OCI-LY1 (cell line): ENCODE measurements around the gene AP5S1.

Source experiments
- EZH2 ChIP-seq: fragments of 200-600 bp; sonication (generic), shearing (Covaris generic); IDR thresholded peaks from 2 replicates; pipeline ENCODE4 v1.8.0; 2017; ENCODE audit warnings: borderline replicate concordance, mixed run types, mild to moderate bottlenecking, antibody characterized with exemption, low read length, moderate library complexity, mixed read lengths
- TF ChIP-seq, protein P1 (sequence below): fragments of 200-600 bp; sonication (generic), shearing (Covaris generic); IDR thresholded peaks from 2 replicates; pipeline ENCODE4 v1.5.1; 2017; ENCODE audit warnings: mild to moderate bottlenecking, antibody characterized with exemption, low read length, moderate library complexity, mixed read lengths

DNA sequence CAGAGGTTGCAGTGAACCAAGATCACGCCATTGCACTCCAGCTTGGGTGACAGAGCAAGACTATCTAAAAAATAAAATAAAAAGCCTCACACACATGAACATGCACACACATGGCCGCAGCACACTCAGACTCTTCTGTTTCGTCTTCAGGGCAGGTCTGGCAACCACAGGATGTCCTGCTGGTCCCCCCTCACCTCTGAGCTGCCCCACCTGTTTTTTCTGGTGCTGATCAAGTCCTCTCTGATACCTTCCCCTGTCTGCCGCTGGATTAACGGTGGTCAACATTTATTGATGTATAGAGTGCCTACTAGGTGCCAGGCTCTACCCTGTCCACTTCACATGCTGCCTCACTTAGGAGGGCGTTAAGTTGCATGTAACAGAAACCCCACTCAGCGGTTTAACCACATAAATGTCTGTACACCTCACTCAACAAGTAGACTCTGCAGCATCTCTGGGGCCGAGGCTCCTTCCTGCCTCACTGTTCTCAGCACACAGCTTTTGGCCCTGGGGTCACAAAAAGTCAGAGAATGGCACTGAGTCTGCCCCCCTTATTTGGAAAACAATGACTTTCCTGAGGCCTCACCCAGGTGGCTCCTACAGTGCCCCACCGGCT lies 4.5 kb upstream of the AP5S1 start:
- TF ChIP-seq EZH2 = no peak
- TF ChIP-seq, protein P1, sequence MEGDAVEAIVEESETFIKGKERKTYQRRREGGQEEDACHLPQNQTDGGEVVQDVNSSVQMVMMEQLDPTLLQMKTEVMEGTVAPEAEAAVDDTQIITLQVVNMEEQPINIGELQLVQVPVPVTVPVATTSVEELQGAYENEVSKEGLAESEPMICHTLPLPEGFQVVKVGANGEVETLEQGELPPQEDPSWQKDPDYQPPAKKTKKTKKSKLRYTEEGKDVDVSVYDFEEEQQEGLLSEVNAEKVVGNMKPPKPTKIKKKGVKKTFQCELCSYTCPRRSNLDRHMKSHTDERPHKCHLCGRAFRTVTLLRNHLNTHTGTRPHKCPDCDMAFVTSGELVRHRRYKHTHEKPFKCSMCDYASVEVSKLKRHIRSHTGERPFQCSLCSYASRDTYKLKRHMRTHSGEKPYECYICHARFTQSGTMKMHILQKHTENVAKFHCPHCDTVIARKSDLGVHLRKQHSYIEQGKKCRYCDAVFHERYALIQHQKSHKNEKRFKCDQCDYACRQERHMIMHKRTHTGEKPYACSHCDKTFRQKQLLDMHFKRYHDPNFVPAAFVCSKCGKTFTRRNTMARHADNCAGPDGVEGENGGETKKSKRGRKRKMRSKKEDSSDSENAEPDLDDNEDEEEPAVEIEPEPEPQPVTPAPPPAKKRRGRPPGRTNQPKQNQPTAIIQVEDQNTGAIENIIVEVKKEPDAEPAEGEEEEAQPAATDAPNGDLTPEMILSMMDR = no peak
